ENCODE data around the gene RHD. TPM values are rescaled to one million over a fixed set of nuclear protein-coding genes. Genes with fewer than 3 reads are reported as not detected.
"Not testable (repeated sequence)": the region's sequence is repeated elsewhere in the genome, so short reads cannot be mapped to it uniquely, and the experiment has no call there.

The RHD gene
- total RNA-seq, 1 experiment from 2014 or later: not detected

DNA sequence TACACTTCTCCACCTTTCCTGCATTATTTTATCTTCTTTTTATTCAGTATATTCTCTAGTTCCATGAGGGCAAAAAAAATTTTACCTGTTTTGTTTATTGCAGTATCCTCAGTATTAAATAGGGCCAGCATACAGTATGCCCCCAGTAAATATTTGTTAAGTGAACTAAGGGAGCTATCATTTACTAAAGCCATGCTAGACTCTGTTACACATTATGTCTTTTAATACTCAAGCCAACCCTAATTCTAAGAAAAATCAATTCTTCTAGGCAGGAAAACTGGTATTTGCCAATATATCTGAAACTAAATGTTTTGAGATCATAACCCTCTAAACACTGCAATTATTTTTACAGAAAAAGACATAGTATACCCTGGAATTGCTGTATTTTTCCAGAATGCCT lies 84.1 kb downstream of the RHD start:
- no peak for DNase-seq (ENCODE audit: low spot score)

DNA sequence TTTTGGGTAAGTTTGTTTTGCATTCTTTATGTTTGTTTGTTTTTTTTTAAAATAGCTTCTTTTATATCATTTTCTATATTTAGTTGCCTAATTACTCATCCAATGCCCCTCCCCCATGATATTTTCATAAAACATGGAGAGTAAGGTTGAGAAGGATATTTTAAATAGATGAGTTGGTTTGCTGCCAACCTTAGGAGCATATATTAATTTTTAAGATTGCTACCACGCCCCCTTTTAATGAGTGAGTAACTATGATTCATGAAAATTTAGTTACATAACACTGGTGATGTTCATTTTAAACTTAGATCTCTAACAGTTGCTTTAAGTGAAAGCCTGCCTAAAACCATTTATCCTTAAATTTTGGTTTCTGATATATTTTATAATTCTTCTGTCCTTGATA lies 84.5 kb downstream of the RHD start:
- DNase-seq (ENCODE audit: low spot score): no peak

DNA sequence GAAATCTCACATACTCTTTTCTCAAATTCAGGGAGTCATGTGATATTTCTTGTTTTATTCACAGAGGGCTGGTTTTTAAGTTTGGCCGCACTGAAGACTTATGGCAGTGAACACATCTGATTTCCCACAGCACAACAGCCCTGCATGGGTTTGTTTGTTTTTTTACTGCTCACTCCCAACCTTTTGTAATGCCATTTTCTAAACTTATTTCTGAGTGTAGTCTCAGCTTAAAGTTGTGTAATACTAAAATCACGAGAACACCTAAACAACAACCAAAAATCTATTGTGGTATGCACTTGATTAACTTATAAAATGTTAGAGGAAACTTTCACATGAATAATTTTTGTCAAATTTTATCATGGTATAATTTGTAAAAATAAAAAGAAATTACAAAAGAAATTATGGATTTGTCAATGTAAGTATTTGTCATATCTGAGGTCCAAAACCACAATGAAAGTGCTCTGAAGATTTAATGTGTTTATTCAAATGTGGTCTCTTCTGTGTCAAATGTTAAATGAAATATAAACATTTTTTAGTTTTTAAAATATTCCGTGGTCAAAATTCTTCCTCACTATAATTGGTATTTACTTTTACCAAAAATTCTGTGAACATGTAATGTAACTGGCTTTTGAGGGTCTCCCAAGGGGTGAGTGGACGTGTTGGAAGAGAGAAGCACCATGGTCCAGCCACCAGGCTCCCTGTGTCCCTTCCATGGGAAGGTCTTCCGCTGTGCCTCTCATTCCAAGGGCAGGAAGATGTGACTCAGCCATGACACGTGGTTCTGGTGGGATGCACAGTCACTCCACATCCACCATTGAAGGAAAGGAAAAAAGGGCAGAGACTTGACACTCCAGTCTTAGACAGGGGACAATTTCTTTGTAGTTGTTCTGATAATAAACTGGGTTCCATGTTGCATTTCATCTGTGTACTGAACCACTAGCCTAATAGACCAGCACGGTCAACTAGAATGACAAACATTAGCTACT lies 88.6 kb downstream of the RHD start:
- DNase-seq (ENCODE audit: low spot score): peak; percentile 93

GRCh38 chr1:25361901-25362300 lies 89.6 kb downstream of the RHD start:
- DNase-seq (ENCODE audit: low spot score): no peak

- DNase-seq (ENCODE audit: low spot score): not testable (repeated sequence)
Observed at GRCh38 chr1:25362634-25363559, 90.6 kb downstream of the RHD start.

DNA sequence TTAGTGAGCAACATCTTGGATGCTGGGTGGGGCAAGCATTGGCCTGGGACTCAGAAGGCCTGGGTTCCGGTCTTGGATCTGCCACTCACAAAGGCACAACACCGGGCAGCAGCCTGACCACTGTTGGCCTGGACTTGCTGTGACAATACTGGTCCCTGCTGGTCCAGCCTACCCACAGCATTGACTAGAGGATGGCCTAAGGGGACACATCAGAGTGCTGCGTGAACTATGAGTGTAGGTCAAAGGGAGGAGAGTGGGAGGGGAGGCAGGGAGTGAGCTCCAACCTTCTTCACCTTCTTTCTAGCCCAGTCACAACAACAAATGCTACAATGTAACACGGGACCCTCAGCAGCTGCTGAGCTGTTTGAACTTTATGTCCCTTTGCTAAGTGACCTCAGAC lies 96.9 kb downstream of the RHD start:
- no peak for DNase-seq (ENCODE audit: low spot score)

GRCh38 chr1:25369691-25370271 lies 97.5 kb downstream of the RHD start:
- DNase-seq (ENCODE audit: low spot score): not testable (repeated sequence)

DNA sequence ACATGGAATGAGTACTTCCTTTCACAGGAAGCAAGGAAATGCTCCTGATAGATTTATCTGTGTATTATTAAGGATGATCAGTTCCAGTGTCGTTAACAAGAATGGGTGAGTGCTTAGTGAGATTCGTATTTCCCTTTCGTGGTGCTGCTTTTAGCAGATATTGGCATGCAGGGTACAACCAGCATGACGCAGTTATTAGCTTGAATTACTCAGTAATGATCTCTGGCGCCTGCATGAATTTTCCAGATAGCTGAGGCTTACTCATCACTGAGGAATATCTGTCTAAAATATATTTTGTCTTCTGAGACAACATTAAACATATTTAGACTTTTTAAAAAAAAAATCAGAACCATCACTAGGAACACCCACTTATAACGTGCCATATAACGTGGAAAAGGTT lies 99.4 kb downstream of the RHD start:
- DNase-seq (ENCODE audit: low spot score): not testable (repeated sequence)

GRCh38 chr1:25378367-25378766 lies 106.1 kb downstream of the RHD start:
- DNase-seq (ENCODE audit: low spot score): not testable (repeated sequence)

Other genes starting within 250 kb of the RHD start
- gene SYF2, start 40.0 kb upstream of the RHD start, total RNA-seq (2014; rRNA removed; shearing (Covaris generic)): 45.7 and 46.9 TPM in 2 replicates
- 23.1 and 31.2 TPM in 2 replicates for gene RSRP1, start 25.1 kb upstream of the RHD start, total RNA-seq (2014; rRNA removed; shearing (Covaris generic))
- gene TMEM50A, start 65.8 kb downstream of the RHD start, total RNA-seq (2014; rRNA removed; shearing (Covaris generic)): 68.7 and 96.0 TPM in 2 replicates
- gene RHCE, start 148.3 kb downstream of the RHD start, total RNA-seq (2014; rRNA removed; shearing (Covaris generic)): 0.10 TPM in 1 of 2 replicates, not detected in the other
- gene MACO1, start 158.4 kb downstream of the RHD start, total RNA-seq (2014; rRNA removed; shearing (Covaris generic)): 14.9 and 17.2 TPM in 2 replicates

All from H4 (cell line).